Endothelial cell of umbilical vein (primary cell): ENCODE measurements around the gene VAV2. TPM values are rescaled to one million over a fixed set of nuclear protein-coding genes. Genes with fewer than 3 reads are reported as not detected.

ENCODE experiments used
- BruUV-seq: library from RNA; stranded (reverse); fragments of 400-500 nt; replicated peaks from 2 replicates; lab custom pipeline; 2021; lab: Mats Ljungman, UMichigan
- CTCF ChIA-PET: fragments of 300-600, 350-600 bp; sonication (Branson Sonifier 250); formaldehyde crosslinking; loops from one replicate; lab custom pipeline; 2021; ENCODE audit warnings: antibody characterized with exemption, inconsistent platforms; lab: Charles Lee
- POLR2A ChIA-PET: fragments of 300-600, 350-600 bp; sonication (Branson Sonifier 250); formaldehyde crosslinking; loops from one replicate; lab custom pipeline; 2021; ENCODE audit warnings: antibody characterized with exemption, inconsistent platforms; lab: Charles Lee
- DNase-seq: peaks from one replicate; pipeline ENCODE4 v3.0.0-alpha.2; 2011; ENCODE audit warnings: low read depth, low spot score
- FAIRE-seq: peaks from 2 replicates; lab custom pipeline; 2011; peaks lifted over from hg19 to GRCh38; lab: Jason Lieb, UNC
- H2AFZ ChIP-seq: 2 replicates; pipeline ENCODE4 v1.6.0; 2012; ENCODE audit warnings: low read depth, low read length, control low read depth, inconsistent platforms
- H3K27ac ChIP-seq: 2 replicates; pipeline ENCODE4 v1.5.1; 2011; ENCODE audit warnings: low read depth, mild to moderate bottlenecking, control low read depth, low read length, moderate library complexity; ENCODE audit not compliant: insufficient read depth
- H3K27me3 ChIP-seq, 2 experiments: 2 replicates each; pipeline versions ENCODE4 v1.6.0 to v1.6.1; 2011; ENCODE audit warnings: low read length in 2 of 2, mixed read lengths in 1 of 2; ENCODE audit not compliant: control insufficient read depth in 2 of 2, insufficient read depth in 2 of 2
- H3K36me3 ChIP-seq, 2 experiments: 2 replicates in 1 of 2; 3 replicates in 1 of 2; pipeline ENCODE4 v1.5.1; 2011; ENCODE audit warnings: low read length in 2 of 2, mild to moderate bottlenecking in 1 of 2, moderate library complexity in 1 of 2; ENCODE audit not compliant: control insufficient read depth in 2 of 2, insufficient read depth in 2 of 2; ENCODE audit errors: extremely low read depth in 1 of 2
- H3K4me1 ChIP-seq: 3 replicates; pipeline ENCODE4 v1.5.1; 2011; ENCODE audit warnings: mild to moderate bottlenecking, low read length; ENCODE audit not compliant: control insufficient read depth, insufficient read depth; ENCODE audit errors: extremely low read depth
- H3K4me2 ChIP-seq: 2 replicates; pipeline ENCODE4 v1.6.1; 2011; ENCODE audit warnings: low read length, control low read depth, mixed read lengths; ENCODE audit not compliant: insufficient read depth
- H3K4me3 ChIP-seq, 3 experiments: fragments of 200-600 bp in 1 of 3; sonication (generic), shearing (Covaris generic) in 1 of 3; replicated peaks in 1 of 3; 2 replicates each; pipeline ENCODE4 v1.5.1; 2011 to 2016; ENCODE audit warnings: control low read depth in 3 of 3, low read length in 3 of 3, mild to moderate bottlenecking in 2 of 3, inconsistent platforms in 1 of 3, low read depth in 1 of 3, moderate library complexity in 1 of 3; ENCODE audit not compliant: insufficient read depth in 1 of 3
- H3K79me2 ChIP-seq: 2 replicates; pipeline ENCODE4 v1.6.0; 2012; ENCODE audit warnings: low read length, inconsistent platforms; ENCODE audit not compliant: control insufficient read depth, insufficient read depth
- H3K9ac ChIP-seq: replicated peaks from 2 replicates; pipeline ENCODE3; 2011; ENCODE audit warnings: low read length, control low read depth; ENCODE audit not compliant: insufficient read depth; ENCODE audit errors: extremely low read depth
- H3K9me1 ChIP-seq: replicated peaks from 3 replicates; pipeline ENCODE4 v1.6.0; 2011; ENCODE audit warnings: mild to moderate bottlenecking, low read length; ENCODE audit not compliant: control insufficient read depth, insufficient read depth; ENCODE audit errors: extremely low read depth
- H3K9me3 ChIP-seq: replicated peaks from 2 replicates; pipeline ENCODE4 v1.5.1; 2012; ENCODE audit warnings: low read length, inconsistent platforms; ENCODE audit not compliant: control insufficient read depth, insufficient read depth
- H4K20me1 ChIP-seq: replicated peaks from 2 replicates; pipeline ENCODE3; 2011; ENCODE audit warnings: mild to moderate bottlenecking, low read length; ENCODE audit not compliant: control insufficient read depth, insufficient read depth; ENCODE audit errors: extremely low read depth
- CTCF ChIP-seq, 2 donors: IDR thresholded peaks; 1 replicate in 1 of 2; 2 replicates in 1 of 2; pipeline ENCODE4 v1.5.1; 2011; ENCODE audit warnings: low read length in 2 of 2, mild to moderate bottlenecking in 2 of 2, moderate library complexity in 2 of 2, control low read depth in 1 of 2, inconsistent platforms in 1 of 2, low read depth in 1 of 2; ENCODE audit not compliant: insufficient read depth in 1 of 2; ENCODE audit errors: extremely low read depth in 1 of 2
- EZH2 ChIP-seq: IDR thresholded peaks from 2 replicates; pipeline ENCODE4 v1.6.1; 2012; ENCODE audit warnings: borderline replicate concordance, low read depth, mild to moderate bottlenecking, moderate library complexity, low read length, inconsistent platforms; ENCODE audit not compliant: severe bottlenecking
- FOS ChIP-seq: IDR thresholded peaks from 2 replicates; pipeline ENCODE4 v1.6.1; 2011; ENCODE audit warnings: mild to moderate bottlenecking, low read length, moderate library complexity, borderline replicate concordance; ENCODE audit not compliant: insufficient read depth
- GATA2 ChIP-seq: IDR thresholded peaks from 2 replicates; pipeline ENCODE4 v1.7.0; 2011; ENCODE audit warnings: low read depth, mild to moderate bottlenecking, moderate library complexity, mixed read lengths, low read length; ENCODE audit not compliant: insufficient read length, insufficient read depth
- JUN ChIP-seq: IDR thresholded peaks from 2 replicates; pipeline ENCODE4 v1.6.1; 2011; ENCODE audit warnings: borderline replicate concordance, low read depth; ENCODE audit not compliant: insufficient read length, insufficient read depth
- MAX ChIP-seq: IDR thresholded peaks from 2 replicates; pipeline ENCODE4 v1.6.1; 2011; ENCODE audit not compliant: insufficient read depth, insufficient read length
- MYC ChIP-seq: IDR thresholded peaks from one replicate; pipeline ENCODE4 v1.6.1; 2011; ENCODE audit warnings: mild to moderate bottlenecking, low read depth, low read length
- POLR2A ChIP-seq: IDR thresholded peaks from 2 replicates; pipeline ENCODE4 v1.6.1; 2012; ENCODE audit warnings: low read depth, mild to moderate bottlenecking, control low read depth, low read length
- POLR2AphosphoS5 ChIP-seq: IDR thresholded peaks from 2 replicates; pipeline ENCODE4 v1.6.1; 2012; ENCODE audit warnings: low read depth, mild to moderate bottlenecking, control low read depth, low read length, moderate library complexity; ENCODE audit not compliant: insufficient read depth
- dilution Hi-C: fragments of 300-500 bp; cut with MboI; formaldehyde crosslinking; loops from one replicate; pipeline ENCODE4 v1.15.0; 2019; ENCODE audit warnings: low sequenced_read_pairs; ENCODE audit not compliant: extremely low pct_ligation_motif_present
- intact Hi-C: fragments of 100-400 bp; cut with micrococcal nuclease; formaldehyde crosslinking; loops from one replicate; pipeline ENCODE4 v1.10.0; 2022
- polyA plus RNA-seq, 4 experiments: library from polyadenylated mRNA; depleted of rRNA in 3 of 4; stranded (reverse) in 3 of 4; unstranded in 1 of 4; fragments of >200 nt; gene quantifications; 2 replicates each; pipeline versions ENCODE4 v1.2.1 to v1.2.3, GENCODE V29; 2011 to 2012; ENCODE audit warnings: missing spikeins in 1 of 4
- total RNA-seq: library from RNA; stranded (reverse); gene quantifications from 2 replicates; pipeline ENCODE4 v1.2.3, GENCODE V29; 2021

The VAV2 gene
- total and polyA plus RNA-seq, 2 donors (not counting 3 experiments of a cell fraction or from before 2014, with no cell fraction given): 10.6 to 30.6 TPM

GRCh38 chr9:133959966-133960567 is 32.1 kb downstream of the VAV2 start:
- Histone ChIP-seq H4K20me1 (no peaks in the 10 kb centered on the region), H3K9me3 (no peaks in the 10 kb centered on the region), H3K27ac (no peak overlapping the region), H3K4me3 (no peak overlapping the region), H3K9me1 (no peaks in the 10 kb centered on the region), H3K4me1 (peaks cover 32% of the 10 kb centered on the region), H2AFZ (no peak overlapping the region), H3K9ac (no peak overlapping the region), H3K36me3 (no peaks in the 10 kb centered on the region), H3K79me2 (peaks cover 68% of the 10 kb centered on the region), H3K27me3 (no peaks in the 10 kb centered on the region), H3K4me2 (no peak overlapping the region)
- intact Hi-C loops: loop anchor here (2.0 kb wide), 1 partner anchor 31 kb away; no protein-coding TSS in a partner anchor
- ChIA-PET CTCF (interaction anchor here (0.8 to 1.4 kb wide), 3 partner anchors 12 to 33 kb away, joined by 3 to 6 read pairs (median 4); no protein-coding TSS in a partner anchor), POLR2A (no interaction called here)
- BruUV-seq: no TSS peak
- no peak for TF ChIP-seq EZH2
- no peak for TF ChIP-seq MYC
- no peak for TF ChIP-seq POLR2AphosphoS5
- TF ChIP-seq CTCF (IDR thresholded peaks at IDR 0.05; ENCODE audit: extremely low read depth in 1 of 2, insufficient read depth in 1 of 2, low read depth in 1 of 2, low read length in 2 of 2): no peak
- TF ChIP-seq GATA2: no peak
- TF ChIP-seq JUN: no peak
- TF ChIP-seq MAX: no peak
- no peak for TF ChIP-seq FOS
- TF ChIP-seq POLR2A: no peak
- FAIRE-seq (no peak), DNase-seq (no peak)
- dilution Hi-C loops: no loop called here
